ENCODE measurements around the gene PGA4. TPM values are rescaled to one million over a fixed set of nuclear protein-coding genes. Genes with fewer than 3 reads are reported as not detected.

The PGA4 gene
- total and polyA plus RNA-seq, 2 experiments from 2014 or later, result 0.81 TPM; not detected in 1

- Histone ChIP-seq H3K4me1 (ENCODE audit: insufficient read depth) (no peaks in the 10 kb centered on the region), H4K20me1 (replicated peaks; ENCODE audit: insufficient read depth) (0 out of 2 replicates have a peak, but pooled peaks cover 4% of the 10 kb centered on the region), H3K4me3 (no peak overlapping the region), H3K27ac (ENCODE audit: low read depth) (no peak overlapping the region), H2AFZ (no peak overlapping the region), H3K27me3 (ENCODE audit: insufficient read depth) (no peaks in the 10 kb centered on the region), H3K36me3 (ENCODE audit: insufficient read depth) (no peaks in the 10 kb centered on the region), H3F3A (replicated peaks; ENCODE audit: low read depth) (no peaks in the 10 kb centered on the region), H3K4me2 (no peak overlapping the region), H3K9me2 (ENCODE audit: insufficient read depth) (no peaks in the 10 kb centered on the region), H3K79me2 (replicated peaks; ENCODE audit: insufficient read depth) (no peaks in the 10 kb centered on the region)
- Mint-ChIP-seq H3K9me3 (no peaks in the 10 kb centered on the region), H3K4me3 (no peak overlapping the region), H3K4me1 (no peaks in the 10 kb centered on the region), H3K27ac (no peak overlapping the region), H3K27me3 (ENCODE audit: insufficient read depth, low read depth, poor library complexity) (peaks cover 2% of the 10 kb centered on the region), H3K36me3 (ENCODE audit: low read depth) (peaks cover 5% of the 10 kb centered on the region; the same call in 2 of the 3 replicates)
- no peak for TF ChIP-seq CREB1 (CRISPR knock-in tag; IDR thresholded peaks at IDR 0.05; ENCODE audit: low read depth)
- no peak for TF ChIP-seq ZNF114 (CRISPR knock-in tag; IDR thresholded peaks at IDR 0.05)
- TF ChIP-seq POLR2AphosphoS5 (IDR thresholded peaks at IDR 0.05; ENCODE audit: low read depth), result no peak
- no peak for TF ChIP-seq ETS1 (IDR thresholded peaks at IDR 0.05)
- TF ChIP-seq REST (IDR thresholded peaks at IDR 0.05; ENCODE audit: unreplicated experiment), result no peak
- no peak for TF ChIP-seq CTCF (conservative IDR thresholded peaks at IDR 0.05; ENCODE audit: low read depth in 2 of 2)
- no peak for TF ChIP-seq JUNB (IDR thresholded peaks at IDR 0.05; ENCODE audit: unreplicated experiment)
- TF ChIP-seq EZH2 (IDR thresholded peaks at IDR 0.05; ENCODE audit: low read depth, unreplicated experiment), result no peak
- no peak for TF ChIP-seq STAT1 (IDR thresholded peaks at IDR 0.05; ENCODE audit: unreplicated experiment)
- no peak for TF ChIP-seq NANOG (IDR thresholded peaks at IDR 0.05; ENCODE audit: borderline replicate concordance)
- TF ChIP-seq EZH2phosphoT487 (IDR thresholded peaks at IDR 0.05; ENCODE audit: unreplicated experiment), result no peak
- TF ChIP-seq ZNF331 (CRISPR knock-in tag; IDR thresholded peaks at IDR 0.05; ENCODE audit: low read depth), result no peak
- TF ChIP-seq ZNF462 (CRISPR knock-in tag; IDR thresholded peaks at IDR 0.05), result no peak
- no peak for ATAC-seq
- DNase-seq (ENCODE audit: low spot score), result no peak
Measured at GRCh38 chr11:61258546-61258945, 36.4 kb downstream of the PGA4 start.

Measured in GM23338 (cell line).